Caco-2 (cell line): ENCODE data around the gene RAB3A. TPM values are rescaled to one million over a fixed set of nuclear protein-coding genes. Genes with fewer than 3 reads are reported as not detected.

ENCODE experiments used
- BruUV-seq: library from RNA; stranded (reverse); fragments of 400-500 nt; replicated peaks from 2 replicates; lab custom pipeline; 2021; lab: Mats Ljungman, UMichigan
- CTCF ChIA-PET: fragments of 300-600 bp; sonication (Branson Sonifier 250); formaldehyde crosslinking; loops from one replicate; lab custom pipeline; 2022; ENCODE audit warnings: antibody characterized with exemption; lab: Charles Lee
- POLR2A ChIA-PET: fragments of 300-600 bp; sonication (Branson Sonifier 250); formaldehyde crosslinking; loops from one replicate; lab custom pipeline; 2022; ENCODE audit warnings: antibody characterized with exemption; lab: Charles Lee
- DNase-seq, 2 experiments: peaks; one replicate each; pipeline versions ENCODE4 v3.0.0 to v3.0.0-alpha.2; 2020 to 2022
- H3K27me3 ChIP-seq: replicated peaks from 2 replicates; pipeline ENCODE4 v1.6.0; 2011; ENCODE audit warnings: low read length; ENCODE audit not compliant: control insufficient read depth, insufficient read depth
- H3K36me3 ChIP-seq: 2 replicates; pipeline ENCODE4 v1.5.1; 2011; ENCODE audit warnings: low read length; ENCODE audit not compliant: control insufficient read depth, insufficient read depth
- H3K4me1 ChIP-seq: fragments of 250-450 bp; sonication (Bioruptor Pico); 2 replicates; pipeline ENCODE4 v1.5.1; 2020; ENCODE audit warnings: mild to moderate bottlenecking
- H3K4me3 ChIP-seq: 2 replicates; pipeline ENCODE4 v1.5.1; 2011; ENCODE audit warnings: low read depth, mild to moderate bottlenecking, control low read depth, low read length
- H3K9me3 ChIP-seq: fragments of 250-450 bp; sonication (Bioruptor Pico); 2 replicates; pipeline ENCODE4 v1.5.1; 2020; ENCODE audit warnings: mild to moderate bottlenecking, moderate library complexity
- H3K27ac Mint-ChIP-seq: one replicate; pipeline ENCODE4 v1.8.0; 2022; ENCODE audit warnings: mixed read lengths; ENCODE audit not compliant: unreplicated experiment
- H3K27me3 Mint-ChIP-seq: one replicate; pipeline ENCODE4 v1.8.0; 2022; ENCODE audit warnings: mixed read lengths; ENCODE audit not compliant: insufficient read depth, unreplicated experiment
- H3K36me3 Mint-ChIP-seq: one replicate; pipeline ENCODE4 v1.8.0; 2022; ENCODE audit warnings: mild to moderate bottlenecking, mixed read lengths; ENCODE audit not compliant: insufficient read depth, unreplicated experiment
- H3K4me1 Mint-ChIP-seq: one replicate; pipeline ENCODE4 v1.8.0; 2022; ENCODE audit warnings: low read depth, mixed read lengths; ENCODE audit not compliant: unreplicated experiment
- H3K4me3 Mint-ChIP-seq: one replicate; pipeline ENCODE4 v1.8.0; 2022; ENCODE audit warnings: mild to moderate bottlenecking, moderate library complexity, mixed read lengths; ENCODE audit not compliant: unreplicated experiment
- H3K9me3 Mint-ChIP-seq: one replicate; pipeline ENCODE4 v1.8.0; 2022; ENCODE audit warnings: mixed read lengths; ENCODE audit not compliant: unreplicated experiment
- intact Hi-C: fragments of 100-400 bp; cut with micrococcal nuclease; formaldehyde crosslinking; loops from one replicate; pipeline ENCODE4 v1.10.0; 2022; ENCODE audit not compliant: unreplicated experiment
- total RNA-seq: library from RNA; stranded (reverse); gene quantifications from 2 replicates; pipeline ENCODE4 v1.2.3, GENCODE V29; 2022
- TF ChIP-seq, protein P1 (sequence below), 2 experiments: fragments of 200-600 bp in 1 of 2; IDR thresholded peaks; 1 replicate in 1 of 2; 2 replicates in 1 of 2; pipeline versions ENCODE4 v1.5.1 to v1.8.0; 2011 to 2022; ENCODE audit warnings: antibody characterized with exemption in 1 of 2, control low read depth in 1 of 2, inconsistent platforms in 1 of 2, low read depth in 1 of 2, low read length in 1 of 2, mild to moderate bottlenecking in 1 of 2, moderate library complexity in 1 of 2; ENCODE audit not compliant: insufficient read depth in 1 of 2, severe bottlenecking in 1 of 2, unreplicated experiment in 1 of 2

The RAB3A gene
- total RNA-seq, 1 experiment from 2014 or later = 2.3 TPM

- Mint-ChIP-seq H3K27ac (no peak overlapping the region), H3K9me3 (no peaks in the 10 kb centered on the region), H3K36me3 (peaks cover 5% of the 10 kb centered on the region), H3K4me3 (peak overlapping the region; percentile 76), H3K27me3 (no peaks in the 10 kb centered on the region), H3K4me1 (no peaks in the 10 kb centered on the region)
- Histone ChIP-seq H3K4me1 (0 out of 2 replicates have a peak, but pooled peaks cover 4% of the 10 kb centered on the region), H3K27me3 (no peaks in the 10 kb centered on the region), H3K9me3 (no peaks in the 10 kb centered on the region), H3K4me3 (no peak overlapping the region; the same call in 1 of the 2 replicates), H3K36me3 (no peaks in the 10 kb centered on the region; the same call in 1 of the 2 replicates)
- ChIA-PET POLR2A (no interaction called here), CTCF (interaction anchor here (1.5 kb wide), 1 partner anchor 62 kb away, joined by 4 read pairs; no protein-coding TSS in a partner anchor)
- intact Hi-C loops = no loop called here
- BruUV-seq = no TSS peak
- DNase-seq = no peak
- TF ChIP-seq, protein P1, sequence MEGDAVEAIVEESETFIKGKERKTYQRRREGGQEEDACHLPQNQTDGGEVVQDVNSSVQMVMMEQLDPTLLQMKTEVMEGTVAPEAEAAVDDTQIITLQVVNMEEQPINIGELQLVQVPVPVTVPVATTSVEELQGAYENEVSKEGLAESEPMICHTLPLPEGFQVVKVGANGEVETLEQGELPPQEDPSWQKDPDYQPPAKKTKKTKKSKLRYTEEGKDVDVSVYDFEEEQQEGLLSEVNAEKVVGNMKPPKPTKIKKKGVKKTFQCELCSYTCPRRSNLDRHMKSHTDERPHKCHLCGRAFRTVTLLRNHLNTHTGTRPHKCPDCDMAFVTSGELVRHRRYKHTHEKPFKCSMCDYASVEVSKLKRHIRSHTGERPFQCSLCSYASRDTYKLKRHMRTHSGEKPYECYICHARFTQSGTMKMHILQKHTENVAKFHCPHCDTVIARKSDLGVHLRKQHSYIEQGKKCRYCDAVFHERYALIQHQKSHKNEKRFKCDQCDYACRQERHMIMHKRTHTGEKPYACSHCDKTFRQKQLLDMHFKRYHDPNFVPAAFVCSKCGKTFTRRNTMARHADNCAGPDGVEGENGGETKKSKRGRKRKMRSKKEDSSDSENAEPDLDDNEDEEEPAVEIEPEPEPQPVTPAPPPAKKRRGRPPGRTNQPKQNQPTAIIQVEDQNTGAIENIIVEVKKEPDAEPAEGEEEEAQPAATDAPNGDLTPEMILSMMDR (IDR thresholded peaks at IDR 0.05; ENCODE audit: insufficient read depth in 1 of 2, low read depth in 1 of 2, low read length in 1 of 2, severe bottlenecking in 1 of 2, unreplicated experiment in 1 of 2) = no peak
Measured at GRCh38 chr19:18174983-18175382, 28.9 kb downstream of the RAB3A start.

GRCh38 chr19:18173572-18174288, 30.1 kb downstream of the RAB3A start, which contains the start of gene IFI30:
Gene IFI30, plus strand, starts transcription at chr19:18173813. Its CDS starts 29 bp downstream, at chr19:18173842.
- TF ChIP-seq, protein P1 (IDR thresholded peaks at IDR 0.05; ENCODE audit: insufficient read depth in 1 of 2, low read depth in 1 of 2, low read length in 1 of 2, severe bottlenecking in 1 of 2, unreplicated experiment in 1 of 2) = no peak
- peak; percentile 64 to 69 for DNase-seq
- Mint-ChIP-seq H3K27me3 (no peaks in the 10 kb centered on the region), H3K36me3 (peaks cover 14% of the 10 kb centered on the region), H3K4me3 (peak within 1 kb of the TSS; percentile 76), H3K4me1 (no peaks in the 10 kb centered on the region), H3K9me3 (no peaks in the 10 kb centered on the region), H3K27ac (no peak within 1 kb of the TSS)
- peaks cover 1% of the 10 kb centered on the region for H3K36me3 ChIP-seq
- 0 out of 2 replicates have a peak, but pooled peaks cover 4% of the 10 kb centered on the region for H3K4me1 ChIP-seq
- TSS peak; percentile 37 for BruUV-seq
- H3K27me3 ChIP-seq = no peaks in the 10 kb centered on the region
- no peaks in the 10 kb centered on the region for H3K9me3 ChIP-seq
- intact Hi-C loops = no loop called here
- peak within 1 kb of the TSS; percentile 67 for H3K4me3 ChIP-seq
- ChIA-PET POLR2A (interaction anchor here (0.5 kb wide), 1 partner anchor 68 kb away, joined by 5 read pairs; no protein-coding TSS in a partner anchor), CTCF (interaction anchor here (1.5 kb wide), 1 partner anchor 61 kb away, joined by 4 read pairs; no protein-coding TSS in a partner anchor)

- CTCF ChIA-PET = no interaction called here
- DNase-seq = no peak
- Histone ChIP-seq H3K9me3 (no peaks in the 10 kb centered on the region), H3K36me3 (peaks cover 1% of the 10 kb centered on the region), H3K27me3 (no peaks in the 10 kb centered on the region), H3K4me3 (peak overlapping the region; percentile 67; the same call in 1 of the 2 replicates), H3K4me1 (0 out of 2 replicates have a peak, but pooled peaks cover 4% of the 10 kb centered on the region)
- H3K4me1 Mint-ChIP-seq = no peaks in the 10 kb centered on the region
- peak overlapping the region; percentile 76 for H3K4me3 Mint-ChIP-seq
- no peak overlapping the region for H3K27ac Mint-ChIP-seq
- peaks cover 19% of the 10 kb centered on the region for H3K36me3 Mint-ChIP-seq
- POLR2A ChIA-PET = no interaction called here
- intact Hi-C loops = no loop called here
- H3K9me3 Mint-ChIP-seq = no peaks in the 10 kb centered on the region
- no TSS peak for BruUV-seq
- TF ChIP-seq, protein P1 (IDR thresholded peaks at IDR 0.05; ENCODE audit: insufficient read depth in 1 of 2, low read depth in 1 of 2, low read length in 1 of 2, severe bottlenecking in 1 of 2, unreplicated experiment in 1 of 2) = no peak
- H3K27me3 Mint-ChIP-seq = no peaks in the 10 kb centered on the region
Measured at GRCh38 chr19:18173054-18173571, 30.7 kb downstream of the RAB3A start.
